Stomach smooth muscle (tissue), 2 donors: ENCODE data around the gene SCFD2.

Experiments used
- H3K27ac ChIP-seq: one replicate; pipeline ENCODE4 v1.7.0; 2013; ENCODE audit warnings: mild to moderate bottlenecking, low read length, inconsistent platforms
- H3K27me3 ChIP-seq, 2 donors: one replicate each; pipeline ENCODE4 v1.7.0; 2013; ENCODE audit warnings: low read length in 2 of 2; ENCODE audit not compliant: insufficient read depth in 2 of 2, control insufficient read depth in 1 of 2
- H3K36me3 ChIP-seq, 2 donors: one replicate each; pipeline ENCODE4 v1.7.0; 2013; ENCODE audit warnings: low read length in 2 of 2; ENCODE audit not compliant: control insufficient read depth in 2 of 2, insufficient read depth in 2 of 2
- H3K4me1 ChIP-seq: one replicate; pipeline ENCODE4 v1.7.0; 2013; ENCODE audit warnings: low read length; ENCODE audit not compliant: control insufficient read depth, insufficient read depth
- H3K4me3 ChIP-seq, 2 donors: one replicate each; pipeline ENCODE4 v1.7.0; 2013; ENCODE audit warnings: low read length in 2 of 2
- H3K9ac ChIP-seq, 2 donors: one replicate each; pipeline ENCODE4 v1.7.0; 2013; ENCODE audit warnings: low read length in 2 of 2, mild to moderate bottlenecking in 1 of 2
- H3K9me3 ChIP-seq, 2 donors: one replicate each; pipeline ENCODE4 v1.7.0; 2013; ENCODE audit warnings: low read length in 2 of 2; ENCODE audit not compliant: control insufficient read depth in 2 of 2
- donor health status: healthy.
- donor health status: Pancreatic carcinoma.

SCFD2 gene

GRCh38 chr4:53366301-53366716 lies 448 bp upstream of the SCFD2 start:
- H3K4me3 ChIP-seq = peak overlapping the region; percentile 87 to 99
- peaks cover 11% of the 10 kb centered on the region for H3K4me1 ChIP-seq
- H3K27ac ChIP-seq = no peak overlapping the region
- H3K9me3 ChIP-seq = no peaks in the 10 kb centered on the region
- peaks cover 3 to 12% of the 10 kb centered on the region in 2 donors for H3K27me3 ChIP-seq
- H3K36me3 ChIP-seq = no peaks in the 10 kb centered on the region
- H3K9ac ChIP-seq = peak overlapping the region; percentile 75 to 76

DNA sequence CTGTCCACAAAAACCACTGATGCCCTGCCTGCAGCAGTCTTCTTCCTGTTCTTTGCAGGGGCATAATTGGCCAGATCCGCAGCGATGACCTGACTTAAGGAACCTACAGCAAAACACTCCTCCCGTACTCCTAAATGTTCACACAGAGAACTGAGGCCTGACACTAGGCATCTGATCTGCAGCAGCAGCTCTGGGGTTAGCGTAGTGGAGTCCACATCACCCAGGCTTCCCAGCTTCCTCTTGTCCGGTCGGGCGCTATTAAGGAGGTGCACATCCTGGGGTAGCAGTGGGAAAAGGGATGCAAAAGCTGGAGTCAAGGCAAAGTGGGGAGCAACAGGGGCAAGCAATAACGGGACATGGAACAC lies 758 bp downstream of the SCFD2 start:
- Histone ChIP-seq H3K27me3 (peaks cover 0 to 7% of the 10 kb centered on the region in 2 donors), H3K36me3 (no peaks in the 10 kb centered on the region), H3K9ac (peak overlapping the region; percentile 75 to 76), H3K27ac (peak overlapping the region; percentile 26), H3K4me1 (peaks cover 11% of the 10 kb centered on the region), H3K9me3 (no peaks in the 10 kb centered on the region), H3K4me3 (peak overlapping the region; percentile 87 to 99)

- H3K27ac ChIP-seq = no peak overlapping the region
- H3K27me3 ChIP-seq = peaks cover 0 to 4% of the 10 kb centered on the region in 2 donors
- peaks cover 11% of the 10 kb centered on the region for H3K4me1 ChIP-seq
- peak overlapping the region; percentile 87 to 99 for H3K4me3 ChIP-seq
- H3K9me3 ChIP-seq = no peaks in the 10 kb centered on the region
- H3K36me3 ChIP-seq = no peaks in the 10 kb centered on the region
- peak overlapping the region in 1 of 2 donors; percentile 75 for H3K9ac ChIP-seq
Measured at GRCh38 chr4:53364624-53365023, 1.2 kb downstream of the SCFD2 start.

- H3K27me3 ChIP-seq = no peaks in the 10 kb centered on the region
- peaks cover 11% of the 10 kb centered on the region for H3K4me1 ChIP-seq
- H3K27ac ChIP-seq = no peak overlapping the region
- H3K9me3 ChIP-seq = no peaks in the 10 kb centered on the region
- no peak overlapping the region for H3K4me3 ChIP-seq
- H3K9ac ChIP-seq = no peak overlapping the region
- H3K36me3 ChIP-seq = no peaks in the 10 kb centered on the region
Measured at GRCh38 chr4:53362093-53362492, 3.8 kb downstream of the SCFD2 start.

GRCh38 chr4:53361451-53361850 lies 4.4 kb downstream of the SCFD2 start:
- Histone ChIP-seq H3K36me3 (no peaks in the 10 kb centered on the region), H3K27ac (no peak overlapping the region), H3K9me3 (no peaks in the 10 kb centered on the region), H3K9ac (no peak overlapping the region), H3K27me3 (no peaks in the 10 kb centered on the region), H3K4me1 (peaks cover 11% of the 10 kb centered on the region), H3K4me3 (no peak overlapping the region)

- Histone ChIP-seq H3K36me3 (peaks cover 0 to 3% of the 10 kb centered on the region in 2 donors), H3K4me1 (no peaks in the 10 kb centered on the region), H3K27me3 (no peaks in the 10 kb centered on the region), H3K4me3 (no peak overlapping the region), H3K9me3 (no peaks in the 10 kb centered on the region), H3K9ac (no peak overlapping the region), H3K27ac (no peak overlapping the region)
Measured at GRCh38 chr4:53355930-53356521, 9.8 kb downstream of the SCFD2 start.

DNA sequence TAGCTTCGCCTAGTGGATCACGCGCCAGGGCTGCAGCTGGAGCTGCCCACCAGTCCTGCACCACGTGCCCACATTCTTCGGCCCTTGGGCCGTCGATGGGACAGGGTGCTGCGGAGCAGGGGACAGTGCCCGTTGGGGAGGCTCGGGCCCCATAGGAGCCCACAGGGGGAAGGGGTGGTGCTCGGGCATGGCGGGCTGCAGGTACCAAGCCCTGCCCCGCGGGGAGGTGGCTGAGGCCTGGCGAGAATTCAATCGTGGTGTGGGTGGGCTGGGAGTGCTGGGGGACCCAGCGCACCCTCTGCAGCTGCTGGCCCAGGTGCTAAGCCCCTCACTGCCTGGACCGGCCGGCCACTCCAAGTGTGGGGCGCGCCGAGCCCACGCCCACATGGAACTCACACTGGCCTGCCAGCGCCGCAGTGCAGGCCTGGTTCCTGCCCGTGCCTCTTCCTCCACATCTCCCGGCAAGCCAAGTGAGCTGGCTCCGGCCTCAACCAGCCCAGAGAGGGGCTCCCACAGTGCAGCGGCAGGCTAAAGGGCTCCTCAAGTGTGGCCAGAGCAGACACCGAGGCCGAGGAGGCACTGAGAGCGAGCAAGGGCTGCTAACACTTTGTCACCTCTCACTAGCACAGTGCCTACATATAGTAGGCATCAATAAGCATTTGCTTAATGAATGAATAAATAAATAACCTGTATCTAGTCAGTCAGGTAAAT lies 11.7 kb downstream of the SCFD2 start:
- Histone ChIP-seq H3K27ac (no peak overlapping the region), H3K27me3 (no peaks in the 10 kb centered on the region), H3K4me1 (no peaks in the 10 kb centered on the region), H3K4me3 (no peak overlapping the region), H3K9ac (no peak overlapping the region), H3K36me3 (peaks cover 0 to 3% of the 10 kb centered on the region in 2 donors), H3K9me3 (no peaks in the 10 kb centered on the region)

- no peaks in the 10 kb centered on the region for H3K4me1 ChIP-seq
- no peaks in the 10 kb centered on the region for H3K27me3 ChIP-seq
- H3K27ac ChIP-seq = no peak overlapping the region
- no peaks in the 10 kb centered on the region for H3K9me3 ChIP-seq
- no peak overlapping the region for H3K4me3 ChIP-seq
- H3K36me3 ChIP-seq = peaks cover 3% of the 10 kb centered on the region in 2 donors
- H3K9ac ChIP-seq = no peak overlapping the region
Measured at GRCh38 chr4:53349091-53349491, 16.8 kb downstream of the SCFD2 start.

DNA sequence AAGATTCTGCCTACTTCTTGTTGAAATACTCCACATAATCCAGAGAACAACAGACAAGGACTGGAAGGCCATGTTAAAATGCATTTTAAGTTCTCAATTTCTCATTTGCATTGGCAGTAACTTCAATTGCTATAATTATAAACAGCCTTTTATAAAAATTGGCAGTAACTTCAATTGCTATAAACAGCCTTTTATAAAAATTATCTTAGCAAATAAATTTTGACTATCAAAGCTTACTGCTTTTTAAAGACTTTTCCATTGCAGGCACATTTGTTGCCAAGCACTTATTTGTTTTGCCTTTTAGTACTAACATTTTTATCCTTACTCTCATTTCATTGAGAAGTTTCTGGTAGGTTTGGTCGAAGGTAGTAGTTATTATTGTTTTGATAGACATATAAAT lies 17.8 kb downstream of the SCFD2 start:
- Histone ChIP-seq H3K27me3 (no peaks in the 10 kb centered on the region), H3K9me3 (no peaks in the 10 kb centered on the region), H3K4me1 (no peaks in the 10 kb centered on the region), H3K27ac (no peak overlapping the region), H3K36me3 (peaks cover 3% of the 10 kb centered on the region in 2 donors), H3K9ac (no peak overlapping the region), H3K4me3 (no peak overlapping the region)

DNA sequence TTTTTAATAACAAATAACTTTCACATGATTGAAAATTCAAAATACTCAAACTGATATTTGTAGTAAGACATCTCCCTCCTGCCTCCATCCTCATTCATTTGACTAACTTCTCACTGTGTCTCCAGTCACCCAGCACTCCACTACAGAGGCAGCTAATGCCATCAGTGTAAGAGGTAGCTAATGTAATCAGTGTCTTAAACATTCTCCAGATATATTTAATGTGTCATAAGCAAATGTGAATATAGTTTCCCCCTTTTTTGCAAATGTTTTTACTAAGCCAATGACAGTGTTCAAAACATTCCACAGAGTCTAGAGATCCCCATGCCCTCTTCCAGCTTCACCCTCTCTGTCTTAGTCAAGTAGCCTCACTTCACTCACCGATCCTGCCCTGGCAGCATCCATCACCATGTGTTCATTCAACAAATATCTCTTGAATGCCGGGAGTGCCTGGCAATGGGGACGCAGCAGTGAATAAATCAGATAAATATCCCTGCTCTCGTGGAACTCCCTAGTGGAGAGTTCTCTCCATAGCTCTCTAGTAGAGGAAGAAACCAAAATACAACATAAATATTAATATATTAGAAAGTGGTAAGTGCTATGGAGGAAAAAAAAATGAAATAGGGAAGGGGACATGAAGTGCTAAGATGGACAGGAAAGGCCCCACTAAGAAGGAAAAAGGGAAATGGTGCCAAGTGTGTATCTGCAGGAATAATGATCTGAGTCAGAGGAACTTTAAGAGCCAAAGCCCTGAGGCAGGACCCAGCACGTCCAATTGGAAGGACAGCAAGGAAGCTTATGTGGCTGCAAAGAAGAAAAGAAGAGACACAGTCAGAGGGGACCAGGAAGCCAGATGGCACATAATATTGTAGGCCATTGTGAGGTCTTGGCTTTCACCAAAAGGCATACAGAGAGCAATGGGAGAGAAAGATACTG lies 18.7 kb downstream of the SCFD2 start:
- Histone ChIP-seq H3K9me3 (no peaks in the 10 kb centered on the region), H3K36me3 (peaks cover 0 to 3% of the 10 kb centered on the region in 2 donors), H3K4me3 (no peak overlapping the region), H3K9ac (no peak overlapping the region), H3K27ac (no peak overlapping the region), H3K27me3 (no peaks in the 10 kb centered on the region), H3K4me1 (no peaks in the 10 kb centered on the region)
